Natural killer cell (primary cell): Measurements from ENCODE around the gene NUDT3. TPM values are rescaled to one million over a fixed set of nuclear protein-coding genes. Genes with fewer than 3 reads are reported as not detected.
"Not testable (repeated sequence)": the region's sequence is repeated elsewhere in the genome, so short reads cannot be mapped to it uniquely, and the experiment has no call there.

Experiments
- ATAC-seq, 3 donors: fragments of 150-1000 bp in 2 of 3; fragments of 200-7000 bp in 1 of 3; cut with Tn5 transposase; 1 replicate in 1 of 3; 2 replicates in 2 of 3; pipeline ENCODE4 v1.10.0; 2021; ENCODE audit warnings: mild to moderate bottlenecking in 2 of 3, moderate library complexity in 2 of 3
- DNase-seq, 2 donors: peaks; one replicate each; pipeline versions ENCODE4 v3.0.0 to v3.0.0-alpha.2; 2013 to 2021; ENCODE audit warnings: mixed read lengths in 1 of 2
- H3K27ac ChIP-seq: one replicate; pipeline ENCODE4 v1.5.1; 2013; ENCODE audit warnings: mild to moderate bottlenecking, low read length
- H3K27me3 ChIP-seq: one replicate; pipeline ENCODE4 v1.6.1; 2013; ENCODE audit warnings: low read length; ENCODE audit not compliant: control insufficient read depth, insufficient read depth
- H3K36me3 ChIP-seq: one replicate; pipeline ENCODE4 v1.6.1; 2013; ENCODE audit warnings: low read length; ENCODE audit not compliant: control insufficient read depth, insufficient read depth
- H3K4me1 ChIP-seq: one replicate; pipeline ENCODE4 v1.6.1; 2013; ENCODE audit warnings: low read length; ENCODE audit not compliant: control insufficient read depth, insufficient read depth
- H3K4me3 ChIP-seq: one replicate; pipeline ENCODE4 v1.5.1; 2013; ENCODE audit warnings: low read length
- H3K9me3 ChIP-seq: one replicate; pipeline ENCODE4 v1.6.1; 2013; ENCODE audit warnings: low read length; ENCODE audit not compliant: control insufficient read depth, insufficient read depth
- H3K27ac Mint-ChIP-seq, 2 donors: one replicate each; pipeline ENCODE4 v1.8.0; 2022; ENCODE audit warnings: mild to moderate bottlenecking in 2 of 2, mixed read lengths in 2 of 2, moderate library complexity in 1 of 2
- H3K27me3 Mint-ChIP-seq, 2 donors: one replicate each; pipeline ENCODE4 v1.8.0; 2022; ENCODE audit warnings: low read depth in 2 of 2, mixed read lengths in 2 of 2
- H3K36me3 Mint-ChIP-seq: one replicate; pipeline ENCODE4 v1.8.0; 2022; ENCODE audit warnings: mixed read lengths
- H3K4me1 Mint-ChIP-seq, 2 donors: one replicate each; pipeline ENCODE4 v1.8.0; 2022; ENCODE audit warnings: mixed read lengths in 2 of 2
- H3K4me3 Mint-ChIP-seq: one replicate; pipeline ENCODE4 v1.8.0; 2022; ENCODE audit warnings: mild to moderate bottlenecking, moderate library complexity, mixed read lengths
- H3K9me3 Mint-ChIP-seq, 2 donors: one replicate each; pipeline ENCODE4 v1.8.0; 2022; ENCODE audit warnings: mixed read lengths in 2 of 2
- CTCF ChIP-seq: fragments of 200-600 bp; IDR thresholded peaks from one replicate; pipeline ENCODE4 v1.8.0; 2022; ENCODE audit warnings: antibody characterized with exemption
- WGBS: methylation state at CpG from one replicate; pipeline ENCODE4 v1.1.7; 2013; ENCODE audit warnings: missing lambda C conversion rate; ENCODE audit not compliant: insufficient coverage; 5-methylcytosine and 5-hydroxymethylcytosine counted together
- intact Hi-C: fragments of 100-400 bp; cut with micrococcal nuclease; formaldehyde crosslinking; loops from one replicate; pipeline ENCODE4 v1.14.2; 2022
- total RNA-seq, 4 donors: library from RNA; stranded (reverse); fragments of 120-200 nt in 1 of 4; gene quantifications; one replicate each; pipeline versions ENCODE4 v1.2.3 to v1.2.4, GENCODE V29; 2013 to 2022

The NUDT3 gene
- total RNA-seq, 3 donors from 2014 or later (not counting 1 experiment from before 2014, with no cell fraction given), result 22.0 to 26.3 (median 26.1) TPM

- H3K9me3 ChIP-seq, result no peaks in the 10 kb centered on the region
- peaks cover 20 to 28% of the 10 kb centered on the region in 2 donors for H3K4me1 Mint-ChIP-seq
- H3K4me3 ChIP-seq, result no peak overlapping the region
- no peaks in the 10 kb centered on the region for H3K36me3 Mint-ChIP-seq
- ATAC-seq (no peak), DNase-seq (no peak)
- no peaks in the 10 kb centered on the region for H3K4me1 ChIP-seq
- no peaks in the 10 kb centered on the region for H3K27me3 Mint-ChIP-seq
- WGBS, result 89% methylated on average over 2 of the region's 3 CpGs
- intact Hi-C loops, result no loop called here
- no peak for TF ChIP-seq CTCF
- H3K27ac Mint-ChIP-seq, result no peak overlapping the region
- H3K4me3 Mint-ChIP-seq, result no peak overlapping the region
- H3K36me3 ChIP-seq, result peaks cover 5% of the 10 kb centered on the region
- no peaks in the 10 kb centered on the region for H3K27me3 ChIP-seq
- no peaks in the 10 kb centered on the region for H3K9me3 Mint-ChIP-seq
- H3K27ac ChIP-seq, result no peak overlapping the region
Measured at GRCh38 chr6:34383161-34383631, 9.3 kb downstream of the NUDT3 start.

GRCh38 chr6:34381081-34381480 lies 11.4 kb downstream of the NUDT3 start:
- Mint-ChIP-seq H3K27ac (no peak overlapping the region), H3K4me3 (no peak overlapping the region), H3K27me3 (no peaks in the 10 kb centered on the region), H3K4me1 (peaks cover 16 to 23% of the 10 kb centered on the region in 2 donors), H3K36me3 (no peaks in the 10 kb centered on the region), H3K9me3 (no peaks in the 10 kb centered on the region)
- no peaks in the 10 kb centered on the region for H3K27me3 ChIP-seq
- H3K4me1 ChIP-seq, result no peaks in the 10 kb centered on the region
- no peak overlapping the region for H3K4me3 ChIP-seq
- no peak overlapping the region for H3K27ac ChIP-seq
- peaks cover 5% of the 10 kb centered on the region for H3K36me3 ChIP-seq
- intact Hi-C loops, result no loop called here
- TF ChIP-seq CTCF, result no peak
- 91% methylated on average over 5 of the region's 5 CpGs for WGBS
- H3K9me3 ChIP-seq, result no peaks in the 10 kb centered on the region
- ATAC-seq, result no peak
- no peak for DNase-seq

- no peak overlapping the region for H3K27ac ChIP-seq
- no peaks in the 10 kb centered on the region for H3K36me3 Mint-ChIP-seq
- H3K27ac Mint-ChIP-seq, result no peak overlapping the region
- no peak for ATAC-seq
- no peaks in the 10 kb centered on the region for H3K9me3 Mint-ChIP-seq
- no peaks in the 10 kb centered on the region for H3K4me1 ChIP-seq
- no peak for TF ChIP-seq CTCF
- H3K4me3 ChIP-seq, result no peak overlapping the region
- DNase-seq, result no peak
- no peaks in the 10 kb centered on the region for H3K27me3 ChIP-seq
- H3K4me3 Mint-ChIP-seq, result no peak overlapping the region
- H3K4me1 Mint-ChIP-seq, result peaks cover 12 to 19% of the 10 kb centered on the region in 2 donors
- intact Hi-C loops, result no loop called here
- no peaks in the 10 kb centered on the region for H3K9me3 ChIP-seq
- peaks cover 2% of the 10 kb centered on the region for H3K36me3 ChIP-seq
- 100% methylated on average over 2 of the region's 2 CpGs for WGBS
- no peaks in the 10 kb centered on the region for H3K27me3 Mint-ChIP-seq
Measured at GRCh38 chr6:34378470-34378869, 14.0 kb downstream of the NUDT3 start.

- no peak overlapping the region for H3K4me3 ChIP-seq
- no peak overlapping the region for H3K27ac Mint-ChIP-seq
- no peaks in the 10 kb centered on the region for H3K36me3 Mint-ChIP-seq
- ATAC-seq, result no peak
- no peak overlapping the region for H3K4me3 Mint-ChIP-seq
- H3K27me3 Mint-ChIP-seq, result no peaks in the 10 kb centered on the region
- DNase-seq, result no peak
- no peaks in the 10 kb centered on the region for H3K9me3 Mint-ChIP-seq
- intact Hi-C loops, result no loop called here
- H3K9me3 ChIP-seq, result no peaks in the 10 kb centered on the region
- peaks cover 10 to 17% of the 10 kb centered on the region in 2 donors for H3K4me1 Mint-ChIP-seq
- no peak overlapping the region for H3K27ac ChIP-seq
- peaks cover 2% of the 10 kb centered on the region for H3K36me3 ChIP-seq
- no peaks in the 10 kb centered on the region for H3K27me3 ChIP-seq
- no peaks in the 10 kb centered on the region for H3K4me1 ChIP-seq
- TF ChIP-seq CTCF, result no peak
- WGBS, result 100% methylated on average over 5 of the region's 5 CpGs
Measured at GRCh38 chr6:34377984-34378383, 14.5 kb downstream of the NUDT3 start.

GRCh38 chr6:34377571-34377970 lies 14.9 kb downstream of the NUDT3 start:
- ATAC-seq, H3K27ac ChIP-seq, H3K27me3 ChIP-seq, DNase-seq, H3K36me3 Mint-ChIP-seq, H3K36me3 ChIP-seq, H3K4me1 ChIP-seq, H3K9me3 ChIP-seq, H3K9me3 Mint-ChIP-seq, intact Hi-C loops, H3K27ac Mint-ChIP-seq, H3K27me3 Mint-ChIP-seq, H3K4me3 ChIP-seq, H3K4me3 Mint-ChIP-seq: not testable (repeated sequence)
- 95% methylated on average over 5 of the region's 5 CpGs for WGBS
- H3K4me1 Mint-ChIP-seq, result peaks cover 10 to 17% of the 10 kb centered on the region in 2 donors
